ENCODE results near the gene DUSP8.

DNA sequence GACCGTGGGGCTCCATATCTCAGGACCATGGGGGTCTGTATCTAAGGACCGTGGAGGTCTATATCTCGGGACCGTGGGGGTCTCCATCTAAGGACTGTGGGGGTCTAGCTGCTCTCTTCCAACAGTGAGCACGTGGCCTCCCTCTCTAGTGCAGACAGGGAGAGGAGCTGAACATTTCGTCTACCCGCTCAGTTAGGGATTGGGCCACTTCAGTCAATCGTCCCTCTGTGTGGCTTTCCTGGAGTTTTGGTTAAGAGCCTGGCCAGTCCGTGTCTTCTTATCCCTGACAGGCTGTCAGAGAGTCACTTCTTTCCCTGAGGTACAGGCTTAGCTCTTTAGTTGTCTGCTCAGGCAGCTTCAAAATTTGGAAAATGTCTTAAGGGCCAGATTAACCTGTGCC lies 9.9 kb upstream of the DUSP8 start:
- no peak for TF ChIP-seq CTCF (IDR thresholded peaks at IDR 0.05; ENCODE audit: low read depth, low read length)
- TF ChIP-seq EZH2phosphoT487 (IDR thresholded peaks at IDR 0.05; ENCODE audit: low read depth): no peak

Data from OCI-LY3 (cell line).